CD4-positive, alpha-beta T cell treated with Interleukin-17A for 1 hour (primary cell): ENCODE results near the gene TRIM56.
"Not testable (repeated sequence)": the region's sequence is repeated elsewhere in the genome, so short reads cannot be mapped to it uniquely, and the experiment has no call there.

ENCODE experiments used
- DNase-seq: peaks from one replicate; pipeline ENCODE4 v3.0.0-alpha.2; 2020

TRIM56 gene

DNA sequence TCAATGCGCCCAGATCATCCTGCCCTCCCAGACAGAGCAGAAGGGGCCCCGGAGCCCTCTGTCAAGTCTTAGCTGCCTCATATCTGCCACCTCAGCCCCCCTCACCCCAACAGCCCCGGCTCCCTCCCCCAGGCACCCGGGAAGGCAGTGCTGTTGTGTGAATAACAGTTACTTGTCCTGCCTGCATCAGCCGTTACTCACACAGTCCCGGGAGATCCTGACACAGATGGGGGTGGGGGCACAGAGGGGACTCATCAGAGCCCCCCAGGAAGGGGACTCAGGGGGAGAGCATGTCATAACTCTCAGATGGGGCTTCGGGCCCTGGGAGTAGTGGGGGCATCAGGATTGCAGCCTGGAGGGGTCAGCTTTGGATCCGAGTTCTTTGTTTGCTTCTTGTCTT lies 29.2 kb downstream of the TRIM56 start:
- no peak for DNase-seq

DNA sequence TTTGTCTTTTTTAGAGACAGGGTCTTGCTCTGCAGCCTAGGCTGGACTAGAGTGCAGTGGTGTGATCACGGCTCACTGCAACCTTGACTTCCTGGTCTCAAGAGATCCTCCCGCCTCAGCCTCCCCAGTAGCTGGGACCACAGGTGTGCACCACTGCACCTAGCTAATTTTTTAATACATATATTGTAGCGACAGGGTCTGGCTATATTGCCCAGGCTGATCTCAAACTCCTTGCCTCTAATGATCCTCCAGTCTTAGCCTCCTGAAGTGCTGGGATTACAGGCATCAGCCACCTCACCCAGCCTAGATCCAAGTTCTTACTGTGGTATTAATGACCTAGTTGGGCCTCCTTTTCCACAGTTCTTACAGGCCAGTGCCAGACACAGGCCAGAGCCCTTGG lies 29.9 kb downstream of the TRIM56 start:
- no peak for DNase-seq

DNA sequence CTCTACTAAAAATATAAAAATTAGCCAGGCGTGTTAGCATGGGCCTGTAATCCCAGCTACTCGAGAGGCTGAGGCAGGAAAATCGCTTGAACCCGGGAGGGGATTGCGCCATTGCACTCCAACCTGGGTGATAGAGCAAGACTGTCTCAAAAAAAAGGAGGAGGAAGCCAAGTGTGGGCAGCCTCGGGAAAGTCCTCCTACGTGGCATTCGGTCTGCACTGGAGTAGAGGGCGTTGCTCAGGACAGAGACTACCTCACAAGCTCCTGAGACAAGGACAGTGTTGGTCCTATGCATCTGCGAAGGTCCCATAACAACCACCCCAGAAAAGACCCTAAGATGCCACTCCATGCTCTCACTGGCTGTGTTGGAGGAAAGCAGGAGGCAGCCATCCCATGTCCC lies 31.6 kb downstream of the TRIM56 start:
- DNase-seq: no peak

DNA sequence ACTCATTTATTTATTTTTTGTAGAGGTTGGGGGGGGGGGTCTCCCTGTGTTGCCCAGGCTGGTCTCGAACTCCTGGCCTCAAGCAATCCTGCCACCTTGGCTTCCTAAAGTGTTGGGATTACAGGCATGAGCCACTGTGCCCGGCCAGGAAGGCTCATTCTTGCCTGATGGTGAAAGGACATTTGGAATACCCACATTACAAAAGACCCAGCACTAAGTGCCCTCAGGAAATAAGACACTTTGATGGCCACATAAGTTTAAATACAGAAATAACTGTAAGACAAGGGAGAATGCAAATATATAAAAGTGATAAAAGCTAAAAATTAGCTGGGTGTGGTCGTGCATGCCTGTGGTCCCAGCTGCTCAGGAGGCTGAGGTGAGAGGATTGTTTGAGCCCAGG lies 33.6 kb downstream of the TRIM56 start:
- DNase-seq: no peak

DNA sequence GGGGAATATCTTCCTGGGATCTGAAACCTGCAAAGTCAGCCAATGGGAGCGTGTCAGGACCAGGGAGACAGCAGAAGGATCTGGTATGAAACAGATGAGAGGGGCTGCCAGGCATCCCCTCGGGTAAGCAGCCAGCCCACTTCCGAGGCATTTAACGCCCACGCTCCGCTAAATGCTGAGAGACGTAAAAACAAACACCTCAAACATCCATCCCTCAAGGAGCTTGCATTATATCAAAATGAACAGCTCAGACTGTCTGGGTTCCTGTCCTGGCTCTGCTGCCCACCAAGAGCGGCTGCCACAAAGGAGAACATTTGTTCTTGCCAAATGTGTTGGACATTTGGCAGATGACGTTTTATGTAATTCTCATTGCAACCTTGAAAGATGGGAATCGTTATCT lies 34.6 kb downstream of the TRIM56 start:
- DNase-seq: no peak

DNA sequence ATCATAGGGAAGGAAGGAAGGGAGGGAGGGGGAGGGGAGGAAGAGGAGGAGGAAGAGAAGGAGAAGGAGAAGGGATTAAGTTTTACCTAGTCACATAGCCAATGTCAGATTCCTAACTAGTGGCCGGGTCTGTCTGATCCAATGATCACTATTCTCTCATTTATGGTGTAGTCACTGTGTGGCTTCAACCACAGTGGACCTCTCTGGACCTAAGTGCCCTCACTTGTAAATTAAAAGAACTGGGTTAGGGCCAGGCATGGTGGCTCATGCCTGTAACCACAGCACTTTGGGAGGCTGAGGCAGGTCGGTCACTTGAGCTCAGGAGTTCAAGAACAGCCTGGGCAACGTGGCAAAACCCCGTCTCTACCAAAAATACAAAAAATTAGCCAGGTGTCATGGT lies 35.0 kb downstream of the TRIM56 start:
- DNase-seq: no peak

DNA sequence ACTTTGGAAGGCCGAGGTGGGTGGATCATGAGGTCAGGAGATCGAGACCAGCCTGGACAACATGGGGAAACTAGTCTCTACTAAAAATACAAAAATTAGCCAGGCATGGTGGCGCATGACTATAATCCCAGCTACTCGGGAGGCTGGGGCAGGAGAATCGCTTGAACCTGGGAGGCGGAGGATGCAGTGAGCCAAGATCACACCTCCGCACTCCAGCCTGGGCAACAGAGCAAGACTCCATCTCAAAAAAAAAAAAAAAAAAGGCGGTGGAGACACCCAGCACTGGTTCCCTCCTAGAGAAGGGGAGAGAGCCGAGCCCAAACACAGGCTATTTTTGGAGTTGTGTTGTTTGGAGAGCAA lies 36.3 kb downstream of the TRIM56 start:
- DNase-seq: not testable (repeated sequence)

DNA sequence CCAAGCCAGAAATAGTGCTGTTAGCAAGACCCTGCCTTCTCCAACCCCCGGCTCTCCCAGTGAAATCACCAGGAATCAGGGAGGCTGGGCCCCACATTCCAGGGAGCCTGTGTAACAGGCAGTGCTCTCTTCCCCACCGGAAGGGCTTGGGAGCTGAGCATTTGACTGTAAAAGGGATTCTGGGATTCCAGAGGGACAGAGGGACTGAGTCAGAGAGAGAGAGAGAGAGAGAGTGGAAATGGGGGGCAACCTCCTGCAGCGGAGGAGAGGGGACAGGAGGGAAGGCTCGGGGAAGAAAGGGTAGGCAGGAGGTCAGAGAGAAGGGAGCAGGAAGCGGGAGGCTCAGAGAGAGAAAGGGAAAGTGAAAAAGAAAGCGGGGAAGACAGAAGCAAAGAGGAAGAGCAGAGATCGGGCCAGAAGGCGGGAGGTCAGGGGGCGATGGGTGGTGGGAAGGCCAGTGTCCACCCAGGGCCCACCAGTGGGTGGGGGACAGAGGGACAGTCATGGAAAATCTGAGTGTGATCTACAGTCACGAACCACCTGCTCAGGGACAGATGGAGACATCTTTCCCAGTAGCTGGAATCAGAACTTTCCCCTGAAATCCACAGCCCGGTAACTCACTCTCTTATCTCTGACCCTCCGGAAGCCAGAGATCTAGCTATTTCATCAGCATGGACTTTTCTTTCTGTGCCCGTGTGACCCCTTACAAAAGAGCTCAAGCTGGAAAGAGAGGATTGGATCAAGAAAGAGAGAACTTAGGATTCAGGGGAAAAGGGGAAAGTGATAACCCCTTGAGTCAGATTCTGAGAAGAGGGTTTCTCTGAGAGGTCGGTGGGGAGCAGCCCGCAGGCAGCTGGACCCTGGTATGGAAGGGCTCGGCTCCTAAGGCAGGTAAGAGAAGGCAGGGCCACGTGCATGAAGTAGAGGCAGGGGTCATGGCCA lies 37.0 kb downstream of the TRIM56 start:
- no peak for DNase-seq

DNA sequence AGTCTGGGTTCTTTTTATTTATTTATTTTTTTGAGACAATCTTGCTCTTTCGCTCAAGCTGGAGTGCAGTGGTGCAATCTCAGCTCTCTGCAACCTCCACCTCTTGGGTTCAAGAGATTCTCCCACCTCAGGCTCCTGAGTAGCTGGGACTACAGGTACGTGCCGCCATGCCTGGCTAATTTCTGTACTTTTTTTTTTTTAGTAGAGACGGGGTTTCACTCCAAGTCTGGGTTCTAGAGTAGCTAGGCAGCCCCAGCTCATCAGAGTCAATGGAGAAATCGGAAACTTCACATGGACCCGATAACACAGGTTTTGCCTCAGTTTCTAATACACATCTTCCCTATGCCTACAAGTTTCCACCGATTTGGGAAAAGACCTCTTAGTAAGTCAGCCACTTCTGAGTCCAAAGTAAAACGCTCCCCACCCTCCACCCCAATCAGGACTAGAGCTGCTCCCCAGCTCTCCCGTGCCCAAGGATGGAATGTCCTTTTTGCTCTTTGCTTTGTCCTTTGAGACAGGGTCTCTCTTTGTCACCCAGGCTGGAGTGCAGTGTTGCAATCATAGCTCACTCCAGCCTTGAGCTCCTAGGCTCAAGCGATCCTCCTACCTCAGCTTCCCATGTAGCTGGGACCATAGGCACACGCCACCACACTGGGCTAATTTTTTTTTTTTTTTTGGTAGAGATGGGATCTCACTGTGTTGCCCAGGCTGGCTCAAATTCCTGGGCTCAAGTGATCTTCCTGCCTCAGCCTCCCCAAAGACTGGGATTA lies 37.8 kb downstream of the TRIM56 start:
- no peak for DNase-seq

DNA sequence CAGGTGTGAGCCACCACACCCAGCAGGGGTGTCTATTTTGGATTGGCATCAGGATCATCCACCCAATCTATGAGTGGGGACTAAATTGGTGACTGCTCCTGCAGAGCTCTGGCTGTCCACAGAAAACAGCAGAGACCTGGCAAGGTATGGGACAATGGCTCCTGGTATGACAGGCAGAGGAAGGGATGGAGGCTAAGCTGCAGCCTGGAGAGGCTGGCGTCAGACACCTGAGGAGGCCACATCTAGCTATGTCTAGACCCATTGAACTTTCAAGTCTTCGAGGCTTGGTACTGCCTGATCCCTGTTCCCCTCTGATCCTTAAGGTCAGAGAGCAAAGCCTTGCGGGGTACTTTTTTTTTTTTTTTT lies 38.4 kb downstream of the TRIM56 start:
- DNase-seq: no peak

DNA sequence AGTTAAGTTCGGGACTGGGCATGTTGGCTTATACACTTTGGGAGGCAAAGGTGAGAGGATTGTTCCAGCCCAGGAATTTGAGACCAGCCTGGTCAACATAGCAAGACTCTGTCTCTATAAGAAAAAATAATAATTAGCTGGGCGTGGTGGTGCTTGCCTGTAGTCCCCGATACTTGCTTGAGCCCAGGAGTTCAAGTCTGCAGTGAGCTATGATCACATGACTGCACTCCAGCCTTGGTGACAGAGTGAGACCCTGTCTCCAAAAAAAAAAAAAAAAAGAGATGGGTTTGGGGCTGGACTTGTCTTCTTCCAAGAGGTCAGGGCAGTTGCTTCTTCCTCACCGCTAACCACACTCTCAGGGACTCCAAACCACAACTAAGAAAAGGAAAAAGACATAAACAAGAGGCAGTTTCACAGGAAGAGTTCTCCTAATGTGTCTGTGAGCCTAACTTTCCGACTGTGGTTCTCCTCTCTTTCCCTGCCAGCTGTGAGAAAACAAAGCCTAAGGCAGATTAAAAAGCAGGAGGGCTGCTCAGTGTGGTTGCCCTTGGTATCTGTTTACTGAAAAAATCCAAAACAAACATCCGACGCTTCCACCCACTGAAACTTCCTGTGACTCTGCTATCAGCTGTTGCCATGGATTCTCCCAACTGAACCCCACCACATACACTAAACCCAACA lies 39.2 kb downstream of the TRIM56 start:
- DNase-seq: no peak

DNA sequence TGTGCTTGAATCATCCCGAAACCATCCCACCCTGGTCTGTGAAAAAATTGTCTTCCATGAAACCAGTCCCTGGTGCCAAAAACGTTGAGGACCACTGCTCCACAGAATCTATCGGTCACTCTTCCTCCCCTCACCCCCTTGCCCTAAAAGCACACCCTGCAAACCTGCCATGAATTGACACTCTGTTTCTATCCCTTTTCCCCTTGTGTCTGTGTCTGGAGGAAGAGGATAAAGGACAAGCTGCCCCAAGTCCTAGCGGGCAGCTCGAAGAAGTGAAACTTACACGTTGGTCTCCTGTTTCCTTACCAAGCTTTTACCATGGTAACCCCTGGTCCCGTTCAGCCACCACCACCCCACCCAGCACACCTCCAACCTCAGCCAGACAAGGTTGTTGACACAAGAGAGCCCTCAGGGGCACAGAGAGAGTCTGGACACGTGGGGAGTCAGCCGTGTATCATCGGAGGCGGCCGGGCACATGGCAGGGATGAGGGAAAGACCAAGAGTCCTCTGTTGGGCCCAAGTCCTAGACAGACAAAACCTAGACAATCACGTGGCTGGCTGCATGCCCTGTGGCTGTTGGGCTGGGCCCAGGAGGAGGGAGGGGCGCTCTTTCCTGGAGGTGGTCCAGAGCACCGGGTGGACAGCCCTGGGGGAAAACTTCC lies 40.8 kb downstream of the TRIM56 start:
- peak; percentile 22 for DNase-seq

DNA sequence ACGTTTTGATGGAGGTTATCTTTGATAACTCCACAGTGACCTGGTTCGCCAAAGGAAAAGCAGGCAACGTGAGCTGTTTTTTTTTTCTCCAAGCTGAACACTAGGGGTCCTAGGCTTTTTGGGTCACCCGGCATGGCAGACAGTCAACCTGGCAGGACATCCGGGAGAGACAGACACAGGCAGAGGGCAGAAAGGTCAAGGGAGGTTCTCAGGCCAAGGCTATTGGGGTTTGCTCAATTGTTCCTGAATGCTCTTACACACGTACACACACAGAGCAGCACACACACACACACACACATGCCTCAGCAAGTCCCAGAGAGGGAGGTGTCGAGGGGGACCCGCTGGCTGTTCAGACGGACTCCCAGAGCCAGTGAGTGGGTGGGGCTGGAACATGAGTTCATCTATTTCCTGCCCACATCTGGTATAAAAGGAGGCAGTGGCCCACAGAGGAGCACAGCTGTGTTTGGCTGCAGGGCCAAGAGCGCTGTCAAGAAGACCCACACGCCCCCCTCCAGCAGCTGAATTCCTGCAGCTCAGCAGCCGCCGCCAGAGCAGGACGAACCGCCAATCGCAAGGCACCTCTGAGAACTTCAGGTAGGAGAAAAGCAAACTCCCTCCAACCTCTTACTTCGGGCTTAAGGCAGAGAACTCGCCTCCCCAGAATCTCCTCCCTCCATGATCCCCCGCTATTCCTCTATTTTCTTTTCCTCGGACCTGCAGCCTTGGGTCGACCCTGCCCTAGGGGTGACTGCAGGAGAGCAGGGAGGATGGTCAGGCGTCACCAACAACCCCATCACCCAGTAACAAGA lies 41.6 kb downstream of the TRIM56 start, which contains the start of gene SERPINE1:
TSS of gene SERPINE1 (plus strand) at position 454 of the 809 bp plus-strand sequence. CDS start 1,290 bp downstream, outside the sequence.
- peak; percentile 64 for DNase-seq

DNA sequence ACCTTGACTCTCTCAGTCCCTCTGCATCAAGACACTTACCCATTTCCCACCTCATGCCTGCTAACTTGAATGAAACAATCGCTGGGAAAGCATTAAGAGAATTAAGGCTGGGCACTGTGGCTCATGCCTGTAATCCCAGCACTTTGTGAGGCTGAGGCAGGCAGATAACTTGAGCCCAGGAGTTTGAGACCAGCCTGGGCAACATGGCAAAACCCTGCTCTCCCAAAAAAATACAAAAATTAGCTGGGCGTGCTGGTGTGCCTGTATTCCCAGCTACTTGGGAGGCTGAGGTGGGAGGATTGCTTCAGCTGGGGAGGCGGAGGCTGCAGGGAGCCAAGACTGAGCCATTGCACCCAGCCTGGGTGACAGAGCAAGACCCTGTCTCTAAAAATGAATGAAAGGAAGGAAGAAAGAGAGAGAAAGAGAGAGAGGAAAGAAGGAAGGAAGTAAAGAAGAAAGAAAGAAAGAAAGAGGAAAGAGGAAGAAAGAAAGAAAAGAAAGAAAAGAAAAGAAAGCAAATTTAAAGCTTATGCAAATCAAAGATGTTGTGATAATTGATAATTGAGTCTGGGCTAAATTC lies 42.3 kb downstream of the TRIM56 start:
- DNase-seq: no peak

DNA sequence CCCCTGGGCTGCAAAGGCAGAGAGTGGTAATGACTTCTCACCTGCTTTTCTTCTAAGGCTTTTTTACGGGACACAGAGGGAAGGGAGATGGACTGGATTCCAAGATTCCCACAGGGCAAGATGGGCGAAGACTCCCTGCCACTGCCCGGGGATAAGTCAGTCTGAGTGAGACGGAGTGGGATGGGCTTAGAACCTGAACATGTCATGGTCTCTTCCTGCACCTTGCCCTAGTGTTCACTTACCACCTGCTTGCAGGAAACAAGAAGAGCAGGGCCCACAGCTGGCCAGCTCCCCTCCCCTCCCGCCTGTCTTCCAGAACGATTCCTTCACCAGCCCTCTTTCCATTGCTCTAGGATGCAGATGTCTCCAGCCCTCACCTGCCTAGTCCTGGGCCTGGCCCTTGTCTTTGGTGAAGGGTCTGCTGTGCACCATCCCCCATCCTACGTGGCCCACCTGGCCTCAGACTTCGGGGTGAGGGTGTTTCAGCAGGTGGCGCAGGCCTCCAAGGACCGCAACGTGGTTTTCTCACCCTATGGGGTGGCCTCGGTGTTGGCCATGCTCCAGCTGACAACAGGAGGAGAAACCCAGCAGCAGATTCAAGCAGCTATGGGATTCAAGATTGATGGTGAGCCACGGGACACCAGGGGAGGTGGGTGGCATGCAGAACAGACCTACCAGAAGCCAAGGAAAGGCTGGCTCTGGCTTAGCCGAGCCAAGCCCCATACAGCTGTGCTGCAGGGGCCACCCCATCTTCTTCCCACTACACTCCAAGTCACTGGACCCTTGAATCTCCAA lies 43.0 kb downstream of the TRIM56 start:
- DNase-seq: no peak

DNA sequence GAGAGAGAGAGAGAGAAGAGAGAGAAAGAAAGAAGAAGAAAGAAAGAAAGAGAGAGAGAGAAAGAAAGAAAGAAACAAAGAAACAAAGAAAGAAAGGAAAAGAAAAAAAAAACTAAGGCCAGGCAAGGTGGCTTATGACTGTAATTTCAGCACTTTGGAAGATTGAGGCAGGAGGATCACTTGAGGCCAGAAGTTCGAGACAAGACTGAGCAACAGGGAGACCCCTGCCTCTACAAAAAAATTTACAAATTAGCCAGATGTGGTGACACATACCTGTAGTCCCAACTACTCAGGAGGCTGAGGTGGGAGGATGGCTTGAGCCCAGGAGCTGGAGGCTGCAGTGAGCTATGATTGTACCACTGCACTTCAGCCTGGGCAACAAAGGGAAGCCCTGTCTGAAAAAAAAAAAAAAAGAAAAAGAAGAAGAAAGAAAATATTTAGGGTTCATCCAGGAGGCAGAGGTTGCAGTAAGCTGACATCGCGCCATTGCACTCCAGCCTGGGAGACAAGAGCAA lies 44.4 kb downstream of the TRIM56 start:
- no peak for DNase-seq

DNA sequence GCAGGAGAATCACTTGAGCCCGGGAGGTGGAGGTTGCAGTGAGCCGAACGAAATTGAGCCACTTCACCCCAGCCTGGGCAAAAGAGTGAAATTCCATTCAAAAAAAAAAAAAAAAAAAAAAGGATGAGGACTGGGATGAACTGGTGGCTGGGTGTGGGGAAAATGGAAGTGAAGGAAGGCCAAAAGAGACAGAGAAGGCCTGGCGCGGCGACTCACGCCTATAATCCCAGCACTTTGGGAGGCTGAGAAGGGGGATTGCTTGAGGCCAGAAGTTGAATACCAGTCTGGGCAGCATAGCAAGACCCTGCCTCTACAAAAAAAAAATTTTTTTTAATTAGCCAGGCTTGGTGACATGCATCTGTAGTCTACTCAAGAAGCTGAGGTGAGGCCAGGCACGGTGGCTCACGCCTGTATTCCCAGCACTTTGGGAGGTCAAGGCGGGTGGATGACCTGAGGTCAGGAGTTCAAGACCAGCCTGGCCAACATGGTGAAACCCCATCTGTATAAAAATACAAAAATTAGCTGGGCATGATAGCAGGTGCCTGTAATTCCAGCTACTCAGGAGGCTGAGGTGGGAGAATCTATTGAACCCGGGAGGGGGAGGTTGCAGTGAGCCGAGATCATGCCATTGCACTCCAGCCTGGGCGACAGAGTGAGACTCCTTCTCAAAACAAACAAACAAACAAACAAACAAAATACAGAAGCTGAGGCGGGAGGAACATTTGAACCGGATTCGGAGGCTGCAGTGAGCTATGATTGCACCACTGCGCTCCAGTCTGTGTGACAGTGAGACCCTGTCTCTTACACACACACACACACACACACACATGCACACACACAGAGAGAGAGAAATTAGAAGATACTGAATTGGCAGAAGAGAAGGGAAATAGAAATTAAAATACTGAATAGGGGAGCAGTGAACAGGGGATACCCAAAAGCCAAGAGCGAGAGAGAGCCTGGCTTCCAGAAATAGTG lies 47.6 kb downstream of the TRIM56 start:
- DNase-seq: not testable (repeated sequence)

DNA sequence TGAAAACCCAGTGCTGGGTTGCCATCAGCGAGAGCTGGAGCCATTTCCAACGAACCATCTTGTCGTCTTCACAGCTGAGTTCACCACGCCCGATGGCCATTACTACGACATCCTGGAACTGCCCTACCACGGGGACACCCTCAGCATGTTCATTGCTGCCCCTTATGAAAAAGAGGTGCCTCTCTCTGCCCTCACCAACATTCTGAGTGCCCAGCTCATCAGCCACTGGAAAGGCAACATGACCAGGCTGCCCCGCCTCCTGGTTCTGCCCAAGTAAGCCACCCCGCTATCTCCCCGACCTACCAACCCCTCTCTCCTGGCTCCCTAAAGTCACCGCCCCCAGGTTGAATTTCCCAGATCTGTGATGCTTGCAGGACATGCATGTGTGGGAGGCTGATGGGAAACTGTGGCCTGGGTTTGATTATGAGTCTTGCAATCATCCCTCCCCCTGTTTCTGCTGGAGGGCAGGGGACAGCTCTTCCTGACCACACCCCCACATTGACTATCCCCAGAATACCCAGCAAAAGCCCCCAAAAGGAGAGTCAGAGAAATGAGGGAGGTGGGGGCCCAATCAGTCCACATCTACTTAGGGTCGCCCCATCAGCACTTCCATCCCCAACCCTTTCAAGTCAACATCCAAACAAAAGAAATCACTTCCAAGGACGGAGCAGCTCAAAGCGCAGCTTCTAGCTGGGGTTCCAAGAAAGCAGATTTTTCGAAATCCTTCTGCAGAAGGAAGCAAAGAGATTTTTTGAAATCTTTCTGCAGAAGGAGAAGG lies 48.5 kb downstream of the TRIM56 start:
- DNase-seq: no peak
